ENCODE measurements around the gene LMX1A.

GRCh38 chr1:165241321-165241720, 115.2 kb downstream of the LMX1A start:
- TF ChIP-seq, protein P1, sequence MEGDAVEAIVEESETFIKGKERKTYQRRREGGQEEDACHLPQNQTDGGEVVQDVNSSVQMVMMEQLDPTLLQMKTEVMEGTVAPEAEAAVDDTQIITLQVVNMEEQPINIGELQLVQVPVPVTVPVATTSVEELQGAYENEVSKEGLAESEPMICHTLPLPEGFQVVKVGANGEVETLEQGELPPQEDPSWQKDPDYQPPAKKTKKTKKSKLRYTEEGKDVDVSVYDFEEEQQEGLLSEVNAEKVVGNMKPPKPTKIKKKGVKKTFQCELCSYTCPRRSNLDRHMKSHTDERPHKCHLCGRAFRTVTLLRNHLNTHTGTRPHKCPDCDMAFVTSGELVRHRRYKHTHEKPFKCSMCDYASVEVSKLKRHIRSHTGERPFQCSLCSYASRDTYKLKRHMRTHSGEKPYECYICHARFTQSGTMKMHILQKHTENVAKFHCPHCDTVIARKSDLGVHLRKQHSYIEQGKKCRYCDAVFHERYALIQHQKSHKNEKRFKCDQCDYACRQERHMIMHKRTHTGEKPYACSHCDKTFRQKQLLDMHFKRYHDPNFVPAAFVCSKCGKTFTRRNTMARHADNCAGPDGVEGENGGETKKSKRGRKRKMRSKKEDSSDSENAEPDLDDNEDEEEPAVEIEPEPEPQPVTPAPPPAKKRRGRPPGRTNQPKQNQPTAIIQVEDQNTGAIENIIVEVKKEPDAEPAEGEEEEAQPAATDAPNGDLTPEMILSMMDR (IDR thresholded peaks at IDR 0.05; ENCODE audit: low read depth, low read length) = no peak
- TF ChIP-seq POLR2A (IDR thresholded peaks at IDR 0.05; ENCODE audit: extremely low read depth, insufficient read length) = no peak
- TF ChIP-seq MAX (IDR thresholded peaks at IDR 0.05; ENCODE audit: low read depth, low read length) = no peak
- TF ChIP-seq MYC (IDR thresholded peaks at IDR 0.05; ENCODE audit: low read depth, low read length) = no peak

Measured in NB4 (cell line).